Common myeloid progenitor, CD34-positive (primary cell): Measurements from ENCODE around the gene SEC24B.
"Not testable (repeated sequence)": the region's sequence is repeated elsewhere in the genome, so short reads cannot be mapped to it uniquely, and the experiment has no call there.

Experiments used
- CTCF ChIA-PET: fragments of 350-600 bp; sonication (Branson Sonifier 250); formaldehyde crosslinking; loops from one replicate; lab custom pipeline; 2021; ENCODE audit warnings: antibody characterized with exemption; lab: Charles Lee
- POLR2A ChIA-PET: fragments of 350-600 bp; sonication (Branson Sonifier 250); formaldehyde crosslinking; loops from one replicate; lab custom pipeline; 2021; ENCODE audit warnings: antibody characterized with exemption; lab: Charles Lee
- DNase-seq, 3 donors: peaks; one replicate each; pipeline versions ENCODE4 v3.0.0 to v3.0.0-alpha.2; 2013
- H3K27ac ChIP-seq, 2 experiments: 1 replicate in 1 of 2; 2 replicates in 1 of 2; pipeline ENCODE4 v1.7.0; 2013; ENCODE audit warnings: inconsistent platforms in 2 of 2, low read length in 2 of 2, mild to moderate bottlenecking in 2 of 2, low read depth in 1 of 2, moderate library complexity in 1 of 2; ENCODE audit not compliant: severe bottlenecking in 2 of 2, insufficient read depth in 1 of 2, poor library complexity in 1 of 2
- H3K27me3 ChIP-seq, 5 experiments: replicated peaks in 2 of 5; 1 replicate in 3 of 5; 2 replicates in 2 of 5; pipeline versions ENCODE4 v1.6.1 to v1.7.0; 2013; ENCODE audit warnings: low read length in 4 of 5, mild to moderate bottlenecking in 2 of 5, moderate library complexity in 2 of 5, inconsistent platforms in 1 of 5; ENCODE audit not compliant: insufficient read depth in 5 of 5, control insufficient read depth in 4 of 5
- H3K36me3 ChIP-seq, 4 experiments: 1 replicate in 2 of 4; 2 replicates in 2 of 4; pipeline versions ENCODE4 v1.6.1 to v1.7.0; 2013; ENCODE audit warnings: low read length in 3 of 4, control low read depth in 1 of 4, mild to moderate bottlenecking in 1 of 4; ENCODE audit not compliant: control insufficient read depth in 4 of 4, insufficient read depth in 4 of 4
- H3K4me1 ChIP-seq, 4 experiments: 1 replicate in 3 of 4; 2 replicates in 1 of 4; pipeline versions ENCODE4 v1.6.1 to v1.7.1; 2013; ENCODE audit warnings: low read length in 3 of 4, mild to moderate bottlenecking in 3 of 4, control low read depth in 1 of 4, inconsistent platforms in 1 of 4, moderate library complexity in 1 of 4; ENCODE audit not compliant: control insufficient read depth in 4 of 4, insufficient read depth in 4 of 4; ENCODE audit errors: control extremely low read depth in 1 of 4
- H3K4me3 ChIP-seq, 7 experiments: 1 replicate in 4 of 7; 2 replicates in 3 of 7; pipeline versions ENCODE4 v1.5.1 to v1.7.0; 2013; ENCODE audit warnings: mild to moderate bottlenecking in 7 of 7, low read length in 6 of 7, moderate library complexity in 6 of 7, inconsistent platforms in 2 of 7, low read depth in 2 of 7, control low read depth in 1 of 7; ENCODE audit not compliant: insufficient read depth in 4 of 7, control insufficient read depth in 1 of 7; ENCODE audit errors: extremely low read depth in 1 of 7
- H3K9me3 ChIP-seq, 5 experiments: 1 replicate in 4 of 5; 2 replicates in 1 of 5; pipeline versions ENCODE4 v1.6.1 to v1.7.1; 2013; ENCODE audit warnings: low read length in 4 of 5, mild to moderate bottlenecking in 2 of 5, inconsistent platforms in 1 of 5, low read depth in 1 of 5, moderate library complexity in 1 of 5; ENCODE audit not compliant: control insufficient read depth in 4 of 5, insufficient read depth in 2 of 5; ENCODE audit errors: control extremely low read depth in 1 of 5
- WGBS: methylation state at CpG from one replicate; pipeline ENCODE4 v1.1.5; 2013; ENCODE audit not compliant: insufficient coverage; 5-methylcytosine and 5-hydroxymethylcytosine counted together

Gene SEC24B

DNA sequence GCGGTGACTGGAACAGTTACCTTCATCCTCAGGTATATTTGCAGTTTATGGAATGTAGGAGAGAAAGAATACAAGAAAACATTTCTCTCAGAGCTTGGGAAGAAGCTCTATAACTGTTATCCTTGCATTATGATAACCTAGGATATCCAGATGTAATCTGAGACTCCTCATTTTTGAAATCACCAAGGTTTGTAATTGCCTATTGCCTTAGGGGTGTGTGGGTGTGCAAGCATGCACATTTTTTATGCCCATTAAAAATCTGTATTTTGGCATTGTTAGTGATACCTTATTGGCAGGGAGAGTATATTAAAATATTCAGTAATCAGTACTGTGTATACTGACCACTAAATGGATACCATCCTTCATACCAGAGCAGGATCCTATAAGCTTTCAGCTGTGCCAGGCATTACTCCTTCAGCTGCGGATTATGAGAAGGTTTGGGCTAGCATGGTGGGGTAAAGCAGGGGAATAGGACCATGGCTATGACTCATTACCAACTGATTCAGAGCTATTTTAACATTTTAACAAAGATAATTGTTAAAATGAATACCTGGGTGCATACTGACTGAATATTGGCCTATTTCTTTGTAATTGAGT is 8.3 kb downstream of the SEC24B start:
- no CpG with 5 or more reads among the region's 2 CpGs for WGBS
- H3K27ac ChIP-seq = no peak overlapping the region
- POLR2A ChIA-PET = no interaction called here
- no peaks in the 10 kb centered on the region for H3K27me3 ChIP-seq
- H3K36me3 ChIP-seq = peaks cover 2 to 11% (median 8%) of the 10 kb centered on the region in 4 experiments
- peaks cover 5 to 30% (median 15%) of the 10 kb centered on the region in 4 experiments for H3K4me1 ChIP-seq
- no peak overlapping the region for H3K4me3 ChIP-seq
- peaks cover 0 to 4% (median 0%) of the 10 kb centered on the region in 5 experiments for H3K9me3 ChIP-seq
- no peak for DNase-seq
- CTCF ChIA-PET = interaction anchor here (1.2 to 2.0 kb wide), 2 partner anchors 9 to 536 kb away, joined by 3 to 7 read pairs; partner anchors contain the start of gene SEC24B

GRCh38 chr4:109444182-109444844 is 10.7 kb downstream of the SEC24B start:
- ChIA-PET CTCF (interaction anchor here (0.6 to 1.2 kb wide), 3 partner anchors 10 to 42 kb away, joined by 3 to 5 read pairs (median 3); partner anchors contain the start of gene SEC24B), POLR2A (interaction anchor here (1.2 kb wide), 1 partner anchor 116 kb away, joined by 3 read pairs; the partner anchor contains the start of gene MCUB)
- no CpG with 5 or more reads among the region's 2 CpGs for WGBS
- DNase-seq = peak; percentile 7 to 28 (median 20)
- Histone ChIP-seq H3K9me3 (peaks cover 0 to 4% (median 0%) of the 10 kb centered on the region in 5 experiments), H3K27ac (no peak overlapping the region), H3K27me3 (no peaks in the 10 kb centered on the region), H3K4me3 (no peak overlapping the region), H3K4me1 (peaks cover 1 to 26% (median 11%) of the 10 kb centered on the region in 4 experiments), H3K36me3 (peaks cover 2 to 14% (median 9%) of the 10 kb centered on the region in 4 experiments)

DNA sequence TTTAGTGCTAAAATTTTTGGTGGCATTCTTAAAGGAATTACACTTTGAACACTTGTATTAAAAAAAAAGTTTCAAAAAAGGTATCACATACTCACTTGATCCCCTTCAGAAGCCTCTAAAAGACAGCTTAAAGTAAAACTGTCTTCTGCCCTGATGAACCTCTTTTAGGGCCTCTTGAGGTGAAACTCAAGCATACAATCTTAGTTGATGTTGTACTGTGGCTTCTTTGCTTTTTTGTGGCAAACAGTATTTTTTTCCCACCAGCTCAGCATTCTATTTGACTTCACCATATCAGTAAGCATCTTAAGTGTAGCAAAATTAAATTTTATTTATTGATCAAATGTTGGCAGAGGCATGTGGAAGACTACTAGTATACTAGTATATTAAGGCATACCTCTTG is 13.7 kb downstream of the SEC24B start:
- H3K27ac ChIP-seq = no peak overlapping the region
- H3K36me3 ChIP-seq = peaks cover 6 to 35% (median 17%) of the 10 kb centered on the region in 4 experiments
- peaks cover 1 to 20% (median 11%) of the 10 kb centered on the region in 4 experiments for H3K4me1 ChIP-seq
- ChIA-PET POLR2A (interaction anchor here (0.7 kb wide), 1 partner anchor 253 kb away, joined by 3 read pairs; no protein-coding TSS in a partner anchor), CTCF (interaction anchor here (1.3 kb wide), 1 partner anchor 16 kb away, joined by 3 read pairs; no protein-coding TSS in a partner anchor)
- H3K27me3 ChIP-seq = no peaks in the 10 kb centered on the region
- DNase-seq = no peak
- H3K9me3 ChIP-seq = peaks cover 0 to 4% (median 1%) of the 10 kb centered on the region in 5 experiments
- H3K4me3 ChIP-seq = no peak overlapping the region

GRCh38 chr4:109451544-109452273 is 18.1 kb downstream of the SEC24B start:
- WGBS = no CpG with 5 or more reads among the region's 3 CpGs
- no peak overlapping the region for H3K27ac ChIP-seq
- H3K4me3 ChIP-seq = no peak overlapping the region
- H3K4me1 ChIP-seq = no peaks in the 10 kb centered on the region
- no peaks in the 10 kb centered on the region for H3K27me3 ChIP-seq
- peaks cover 0 to 1% (median 0%) of the 10 kb centered on the region in 5 experiments for H3K9me3 ChIP-seq
- H3K36me3 ChIP-seq = peaks cover 7 to 32% (median 15%) of the 10 kb centered on the region in 4 experiments
- POLR2A ChIA-PET = interaction anchor here (0.7 kb wide), 1 partner anchor 14 kb away, joined by 3 read pairs; no protein-coding TSS in a partner anchor
- no peak for DNase-seq
- CTCF ChIA-PET = interaction anchor here (1.0 to 1.5 kb wide), 2 partner anchors 11 kb away, joined by 3 to 5 read pairs; no protein-coding TSS in a partner anchor

DNA sequence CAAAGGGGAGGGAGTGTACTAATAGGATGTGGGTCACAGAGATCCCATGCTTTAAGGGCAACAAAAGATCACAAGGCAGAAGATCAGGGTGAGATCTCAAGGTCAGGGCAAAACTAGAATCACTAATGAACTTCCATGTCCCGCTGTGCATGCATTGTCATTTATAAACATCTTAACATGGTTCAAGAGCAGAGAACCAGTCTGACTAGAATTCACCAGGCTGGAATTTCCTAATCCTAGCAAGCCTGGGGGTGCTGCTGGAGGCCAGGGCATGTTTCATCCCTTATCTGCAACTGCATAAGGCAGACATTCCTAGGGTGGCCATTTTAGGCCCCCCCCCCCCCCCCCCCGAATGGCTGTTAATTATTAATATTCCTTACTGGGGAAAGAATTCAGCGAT is 19.5 kb downstream of the SEC24B start:
- H3K27ac ChIP-seq, CTCF ChIA-PET, H3K4me1 ChIP-seq, POLR2A ChIA-PET, DNase-seq, H3K9me3 ChIP-seq, H3K27me3 ChIP-seq, H3K4me3 ChIP-seq: not testable (repeated sequence)
- 89% methylated on average over 1 of the region's 3 CpGs for WGBS
- peaks cover 6 to 37% (median 13%) of the 10 kb centered on the region in 4 experiments for H3K36me3 ChIP-seq

DNA sequence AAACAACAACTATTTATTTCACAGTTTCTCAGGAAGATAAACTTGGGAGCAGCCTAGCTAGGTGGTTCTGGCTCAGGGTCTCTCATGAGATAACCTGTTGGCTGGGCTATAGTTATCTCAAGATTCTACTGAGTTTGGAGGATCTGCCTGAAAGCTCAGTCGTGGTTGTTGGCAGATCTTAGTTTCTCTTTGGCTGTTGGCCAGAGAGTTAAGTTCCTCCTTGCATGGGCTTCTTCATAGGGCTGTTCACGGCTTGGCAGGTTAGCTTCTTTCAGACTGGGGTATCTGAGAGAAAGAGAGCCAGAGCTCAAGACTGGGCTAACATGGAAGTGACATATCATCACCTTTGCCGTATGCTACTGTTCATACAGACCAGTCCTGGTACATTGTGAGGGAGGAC is 28.7 kb downstream of the SEC24B start:
- Histone ChIP-seq H3K36me3 (peaks cover 14 to 34% (median 26%) of the 10 kb centered on the region in 4 experiments), H3K4me1 (peaks cover 0 to 7% (median 0%) of the 10 kb centered on the region in 4 experiments), H3K27ac (no peak overlapping the region), H3K9me3 (peaks cover 0 to 2% (median 0%) of the 10 kb centered on the region in 5 experiments), H3K27me3 (no peaks in the 10 kb centered on the region), H3K4me3 (no peak overlapping the region)
- peak; percentile 31 to 71 (median 70) for DNase-seq
- ChIA-PET POLR2A (interaction anchor here (0.6 kb wide), 1 partner anchor 62 kb away, joined by 3 read pairs; no protein-coding TSS in a partner anchor), CTCF (interaction anchor here (0.7 to 1.3 kb wide), 5 partner anchors 8 to 29 kb away, joined by 3 to 4 read pairs (median 3); partner anchors contain the start of gene SEC24B)
- 33% methylated on average over 3 of the region's 3 CpGs for WGBS
